GM23338 (cell line): ENCODE data around the gene RFX6. TPM values are rescaled to one million over a fixed set of nuclear protein-coding genes. Genes with fewer than 3 reads are reported as not detected.

Source experiments
- ATAC-seq: fragments of 200-7000 bp; cut with Tn5 transposase; 3 replicates; pipeline ENCODE4 v1.9.1; 2020
- DNase-seq: peaks from one replicate; pipeline ENCODE4 v3.0.0-alpha.2; 2015; ENCODE audit warnings: low spot score
- H2AFZ ChIP-seq: fragments of 200-600 bp; sonication (generic); 2 replicates; pipeline ENCODE4 v1.8.0; 2016; ENCODE audit warnings: antibody characterized with exemption, mild to moderate bottlenecking, moderate library complexity
- H3F3A ChIP-seq: fragments of 200-600 bp; sonication (generic); replicated peaks from 2 replicates; pipeline ENCODE4 v1.8.0; 2017; ENCODE audit warnings: antibody characterized with exemption, mixed run types, low read depth
- H3K27ac ChIP-seq: fragments of 200-600 bp; sonication (generic); 2 replicates; pipeline ENCODE4 v1.6.1; 2016; ENCODE audit warnings: low read depth
- H3K27me3 ChIP-seq: fragments of 200-600 bp; sonication (generic); 2 replicates; pipeline ENCODE4 v1.8.0; 2016; ENCODE audit warnings: mild to moderate bottlenecking, mixed run types, moderate library complexity; ENCODE audit not compliant: insufficient read depth
- H3K36me3 ChIP-seq: fragments of 200-600 bp; sonication (generic); 2 replicates; pipeline ENCODE4 v1.8.0; 2016; ENCODE audit warnings: mild to moderate bottlenecking; ENCODE audit not compliant: insufficient read depth
- H3K4me1 ChIP-seq: fragments of 200-600 bp; sonication (generic); 2 replicates; pipeline ENCODE4 v1.8.0; 2016; ENCODE audit warnings: mild to moderate bottlenecking, moderate library complexity; ENCODE audit not compliant: insufficient read depth
- H3K4me2 ChIP-seq: fragments of 200-600 bp; sonication (generic); 2 replicates; pipeline ENCODE4 v1.7.1; 2017; ENCODE audit warnings: mixed run types
- H3K4me3 ChIP-seq: fragments of 200-600 bp; sonication (generic); 2 replicates; pipeline ENCODE4 v1.6.1; 2016; ENCODE audit warnings: mixed run types
- H3K79me2 ChIP-seq: fragments of 200-600 bp; sonication (generic); replicated peaks from 2 replicates; pipeline ENCODE4 v1.8.0; 2017; ENCODE audit warnings: mild to moderate bottlenecking; ENCODE audit not compliant: insufficient read depth
- H3K9me2 ChIP-seq: fragments of 200-600 bp; sonication (generic); 2 replicates; pipeline ENCODE4 v1.8.0; 2017; ENCODE audit not compliant: insufficient read depth
- H4K20me1 ChIP-seq: fragments of 200-600 bp; sonication (generic); replicated peaks from 2 replicates; pipeline ENCODE4 v1.8.0; 2017; ENCODE audit warnings: mild to moderate bottlenecking; ENCODE audit not compliant: insufficient read depth
- H3K27ac Mint-ChIP-seq: 2 replicates; pipeline ENCODE4 v1.8.0; 2020; ENCODE audit warnings: inconsistent platforms, mild to moderate bottlenecking, moderate library complexity, mixed read lengths
- H3K27me3 Mint-ChIP-seq: 3 replicates; pipeline ENCODE4 v1.8.0; 2022; ENCODE audit warnings: low read depth, mild to moderate bottlenecking, moderate library complexity, mixed read lengths, inconsistent platforms; ENCODE audit not compliant: insufficient read depth, poor library complexity
- H3K36me3 Mint-ChIP-seq: 3 replicates; pipeline ENCODE4 v1.8.0; 2021; ENCODE audit warnings: low read depth, mild to moderate bottlenecking, inconsistent platforms, moderate library complexity, mixed read lengths
- H3K4me1 Mint-ChIP-seq: 3 replicates; pipeline ENCODE4 v1.8.0; 2020; ENCODE audit warnings: mild to moderate bottlenecking, inconsistent platforms, mixed read lengths
- H3K4me3 Mint-ChIP-seq: 3 replicates; pipeline ENCODE4 v1.8.0; 2021; ENCODE audit warnings: moderate library complexity, mild to moderate bottlenecking, inconsistent platforms, mixed read lengths
- H3K9me3 Mint-ChIP-seq: 3 replicates; pipeline ENCODE4 v1.8.0; 2020; ENCODE audit warnings: moderate library complexity, mild to moderate bottlenecking, inconsistent platforms, mixed read lengths
- CREB1 ChIP-seq: fragments of 250-450 bp; sonication (Bioruptor Pico); IDR thresholded peaks from 2 replicates; pipeline ENCODE4 v1.5.0; 2020; ENCODE audit warnings: low read depth, mild to moderate bottlenecking, moderate library complexity
- EZH2 ChIP-seq: fragments of 200-600 bp; sonication (generic); IDR thresholded peaks from one replicate; pipeline ENCODE4 v1.8.0; 2017; ENCODE audit warnings: antibody characterized with exemption, mild to moderate bottlenecking, low read depth; ENCODE audit not compliant: unreplicated experiment
- EZH2phosphoT487 ChIP-seq: fragments of 200-600 bp; sonication (generic); IDR thresholded peaks from one replicate; pipeline ENCODE4 v1.8.1; 2018; ENCODE audit warnings: antibody characterized with exemption; ENCODE audit not compliant: unreplicated experiment
- JUNB ChIP-seq: IDR thresholded peaks from one replicate; pipeline ENCODE4 v1.6.1; 2016; ENCODE audit warnings: antibody characterized with exemption; ENCODE audit not compliant: unreplicated experiment
- NANOG ChIP-seq: IDR thresholded peaks from 2 replicates; pipeline ENCODE4 v1.6.1; 2016; ENCODE audit warnings: antibody characterized with exemption, borderline replicate concordance
- POLR2AphosphoS5 ChIP-seq: IDR thresholded peaks from 2 replicates; pipeline ENCODE4 v1.6.1; 2016; ENCODE audit warnings: antibody characterized with exemption, low read depth
- STAT1 ChIP-seq: IDR thresholded peaks from one replicate; pipeline ENCODE4 v1.6.1; 2016; ENCODE audit warnings: antibody characterized with exemption; ENCODE audit not compliant: unreplicated experiment
- ZNF114 ChIP-seq: fragments of 250-450 bp; sonication (Bioruptor Pico); IDR thresholded peaks from 2 replicates; pipeline ENCODE4 v1.5.0; 2020; ENCODE audit warnings: mild to moderate bottlenecking, moderate library complexity
- ZNF331 ChIP-seq: fragments of 250-450 bp; sonication (Bioruptor Pico); IDR thresholded peaks from 2 replicates; pipeline ENCODE4 v1.5.0; 2020; ENCODE audit warnings: low read depth, mild to moderate bottlenecking, moderate library complexity
- polyA plus RNA-seq: library from polyadenylated mRNA; unstranded; fragments of >200 nt; fragmentation: Nextera tagmentation; extraction: Ambion mirVana; gene quantifications from 2 replicates; pipeline ENCODE4 v1.2.1, GENCODE V29; 2016
- total RNA-seq: library from RNA; depleted of rRNA; stranded (reverse); fragments of >200 nt; shearing (Covaris generic); gene quantifications from 2 replicates; pipeline ENCODE4 v1.2.3, GENCODE V29; 2014
- TF ChIP-seq, protein P1 (sequence below): IDR thresholded peaks from 2 replicates; pipeline ENCODE4 v1.6.1; 2016; ENCODE audit warnings: antibody characterized with exemption
- TF ChIP-seq, protein P2 (sequence below), 2 experiments: fragments of 200-600 bp in 1 of 2; sonication (generic) in 1 of 2; conservative IDR thresholded peaks; 2 replicates each; pipeline versions ENCODE4 v1.5.1 to v1.6.1; 2016 to 2017; ENCODE audit warnings: antibody characterized with exemption in 2 of 2, low read depth in 2 of 2, mild to moderate bottlenecking in 2 of 2, moderate library complexity in 1 of 2
- TF ChIP-seq, protein P3 (sequence below): fragments of 250-450 bp; sonication (Bioruptor Pico); IDR thresholded peaks from 2 replicates; pipeline ENCODE4 v1.5.0; 2020; ENCODE audit warnings: mild to moderate bottlenecking, moderate library complexity
- TF ChIP-seq, protein P4 (sequence below): IDR thresholded peaks from one replicate; pipeline ENCODE4 v1.6.1; 2018; ENCODE audit warnings: antibody characterized with exemption; ENCODE audit not compliant: unreplicated experiment

RFX6 gene
- total and polyA plus RNA-seq, 2 experiments from 2014 or later = 0.35 TPM; not detected in 1

DNA sequence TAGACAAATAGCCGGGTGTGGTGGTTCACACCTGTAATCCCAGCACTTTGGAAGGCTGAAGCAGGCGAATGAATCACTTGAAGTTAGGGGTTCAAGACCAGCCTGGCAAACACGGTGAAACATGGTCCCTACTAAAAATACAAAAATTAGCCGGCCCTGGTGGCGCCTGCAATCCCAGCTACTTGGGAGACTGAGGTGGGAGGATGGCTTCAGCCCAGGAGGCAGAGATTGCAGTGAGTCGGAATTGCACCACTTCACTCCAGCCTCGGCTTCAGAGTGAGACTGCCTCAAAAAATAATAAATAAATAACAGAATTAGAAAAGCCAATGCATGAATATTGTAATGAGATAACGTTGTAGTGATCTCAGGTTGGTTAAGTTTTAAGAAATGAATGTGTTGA, 61.3 kb downstream of the RFX6 start:
- no peak for DNase-seq
- Mint-ChIP-seq H3K36me3 (no peaks in the 10 kb centered on the region), H3K4me3 (no peak overlapping the region), H3K27ac (no peak overlapping the region), H3K9me3 (no peaks in the 10 kb centered on the region), H3K4me1 (peaks cover 4% of the 10 kb centered on the region), H3K27me3 (no peaks in the 10 kb centered on the region)
- H3K27ac ChIP-seq = no peak overlapping the region
- ATAC-seq = no peak
- no peaks in the 10 kb centered on the region for H3F3A ChIP-seq
- TF ChIP-seq JUNB = no peak
- TF ChIP-seq CREB1 = no peak
- TF ChIP-seq NANOG = no peak
- TF ChIP-seq EZH2phosphoT487 = no peak
- no peak for TF ChIP-seq ZNF114
- no peak for TF ChIP-seq ZNF331 (CRISPR knock-in tag)
- TF ChIP-seq POLR2AphosphoS5 = no peak
- TF ChIP-seq, protein P1, sequence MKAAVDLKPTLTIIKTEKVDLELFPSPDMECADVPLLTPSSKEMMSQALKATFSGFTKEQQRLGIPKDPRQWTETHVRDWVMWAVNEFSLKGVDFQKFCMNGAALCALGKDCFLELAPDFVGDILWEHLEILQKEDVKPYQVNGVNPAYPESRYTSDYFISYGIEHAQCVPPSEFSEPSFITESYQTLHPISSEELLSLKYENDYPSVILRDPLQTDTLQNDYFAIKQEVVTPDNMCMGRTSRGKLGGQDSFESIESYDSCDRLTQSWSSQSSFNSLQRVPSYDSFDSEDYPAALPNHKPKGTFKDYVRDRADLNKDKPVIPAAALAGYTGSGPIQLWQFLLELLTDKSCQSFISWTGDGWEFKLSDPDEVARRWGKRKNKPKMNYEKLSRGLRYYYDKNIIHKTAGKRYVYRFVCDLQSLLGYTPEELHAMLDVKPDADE = no peak
- TF ChIP-seq, protein P2, sequence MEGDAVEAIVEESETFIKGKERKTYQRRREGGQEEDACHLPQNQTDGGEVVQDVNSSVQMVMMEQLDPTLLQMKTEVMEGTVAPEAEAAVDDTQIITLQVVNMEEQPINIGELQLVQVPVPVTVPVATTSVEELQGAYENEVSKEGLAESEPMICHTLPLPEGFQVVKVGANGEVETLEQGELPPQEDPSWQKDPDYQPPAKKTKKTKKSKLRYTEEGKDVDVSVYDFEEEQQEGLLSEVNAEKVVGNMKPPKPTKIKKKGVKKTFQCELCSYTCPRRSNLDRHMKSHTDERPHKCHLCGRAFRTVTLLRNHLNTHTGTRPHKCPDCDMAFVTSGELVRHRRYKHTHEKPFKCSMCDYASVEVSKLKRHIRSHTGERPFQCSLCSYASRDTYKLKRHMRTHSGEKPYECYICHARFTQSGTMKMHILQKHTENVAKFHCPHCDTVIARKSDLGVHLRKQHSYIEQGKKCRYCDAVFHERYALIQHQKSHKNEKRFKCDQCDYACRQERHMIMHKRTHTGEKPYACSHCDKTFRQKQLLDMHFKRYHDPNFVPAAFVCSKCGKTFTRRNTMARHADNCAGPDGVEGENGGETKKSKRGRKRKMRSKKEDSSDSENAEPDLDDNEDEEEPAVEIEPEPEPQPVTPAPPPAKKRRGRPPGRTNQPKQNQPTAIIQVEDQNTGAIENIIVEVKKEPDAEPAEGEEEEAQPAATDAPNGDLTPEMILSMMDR (conservative IDR thresholded peaks at IDR 0.05; ENCODE audit: low read depth in 2 of 2) = no peak
- TF ChIP-seq STAT1 = no peak
- no peak for TF ChIP-seq EZH2
- TF ChIP-seq, protein P3, sequence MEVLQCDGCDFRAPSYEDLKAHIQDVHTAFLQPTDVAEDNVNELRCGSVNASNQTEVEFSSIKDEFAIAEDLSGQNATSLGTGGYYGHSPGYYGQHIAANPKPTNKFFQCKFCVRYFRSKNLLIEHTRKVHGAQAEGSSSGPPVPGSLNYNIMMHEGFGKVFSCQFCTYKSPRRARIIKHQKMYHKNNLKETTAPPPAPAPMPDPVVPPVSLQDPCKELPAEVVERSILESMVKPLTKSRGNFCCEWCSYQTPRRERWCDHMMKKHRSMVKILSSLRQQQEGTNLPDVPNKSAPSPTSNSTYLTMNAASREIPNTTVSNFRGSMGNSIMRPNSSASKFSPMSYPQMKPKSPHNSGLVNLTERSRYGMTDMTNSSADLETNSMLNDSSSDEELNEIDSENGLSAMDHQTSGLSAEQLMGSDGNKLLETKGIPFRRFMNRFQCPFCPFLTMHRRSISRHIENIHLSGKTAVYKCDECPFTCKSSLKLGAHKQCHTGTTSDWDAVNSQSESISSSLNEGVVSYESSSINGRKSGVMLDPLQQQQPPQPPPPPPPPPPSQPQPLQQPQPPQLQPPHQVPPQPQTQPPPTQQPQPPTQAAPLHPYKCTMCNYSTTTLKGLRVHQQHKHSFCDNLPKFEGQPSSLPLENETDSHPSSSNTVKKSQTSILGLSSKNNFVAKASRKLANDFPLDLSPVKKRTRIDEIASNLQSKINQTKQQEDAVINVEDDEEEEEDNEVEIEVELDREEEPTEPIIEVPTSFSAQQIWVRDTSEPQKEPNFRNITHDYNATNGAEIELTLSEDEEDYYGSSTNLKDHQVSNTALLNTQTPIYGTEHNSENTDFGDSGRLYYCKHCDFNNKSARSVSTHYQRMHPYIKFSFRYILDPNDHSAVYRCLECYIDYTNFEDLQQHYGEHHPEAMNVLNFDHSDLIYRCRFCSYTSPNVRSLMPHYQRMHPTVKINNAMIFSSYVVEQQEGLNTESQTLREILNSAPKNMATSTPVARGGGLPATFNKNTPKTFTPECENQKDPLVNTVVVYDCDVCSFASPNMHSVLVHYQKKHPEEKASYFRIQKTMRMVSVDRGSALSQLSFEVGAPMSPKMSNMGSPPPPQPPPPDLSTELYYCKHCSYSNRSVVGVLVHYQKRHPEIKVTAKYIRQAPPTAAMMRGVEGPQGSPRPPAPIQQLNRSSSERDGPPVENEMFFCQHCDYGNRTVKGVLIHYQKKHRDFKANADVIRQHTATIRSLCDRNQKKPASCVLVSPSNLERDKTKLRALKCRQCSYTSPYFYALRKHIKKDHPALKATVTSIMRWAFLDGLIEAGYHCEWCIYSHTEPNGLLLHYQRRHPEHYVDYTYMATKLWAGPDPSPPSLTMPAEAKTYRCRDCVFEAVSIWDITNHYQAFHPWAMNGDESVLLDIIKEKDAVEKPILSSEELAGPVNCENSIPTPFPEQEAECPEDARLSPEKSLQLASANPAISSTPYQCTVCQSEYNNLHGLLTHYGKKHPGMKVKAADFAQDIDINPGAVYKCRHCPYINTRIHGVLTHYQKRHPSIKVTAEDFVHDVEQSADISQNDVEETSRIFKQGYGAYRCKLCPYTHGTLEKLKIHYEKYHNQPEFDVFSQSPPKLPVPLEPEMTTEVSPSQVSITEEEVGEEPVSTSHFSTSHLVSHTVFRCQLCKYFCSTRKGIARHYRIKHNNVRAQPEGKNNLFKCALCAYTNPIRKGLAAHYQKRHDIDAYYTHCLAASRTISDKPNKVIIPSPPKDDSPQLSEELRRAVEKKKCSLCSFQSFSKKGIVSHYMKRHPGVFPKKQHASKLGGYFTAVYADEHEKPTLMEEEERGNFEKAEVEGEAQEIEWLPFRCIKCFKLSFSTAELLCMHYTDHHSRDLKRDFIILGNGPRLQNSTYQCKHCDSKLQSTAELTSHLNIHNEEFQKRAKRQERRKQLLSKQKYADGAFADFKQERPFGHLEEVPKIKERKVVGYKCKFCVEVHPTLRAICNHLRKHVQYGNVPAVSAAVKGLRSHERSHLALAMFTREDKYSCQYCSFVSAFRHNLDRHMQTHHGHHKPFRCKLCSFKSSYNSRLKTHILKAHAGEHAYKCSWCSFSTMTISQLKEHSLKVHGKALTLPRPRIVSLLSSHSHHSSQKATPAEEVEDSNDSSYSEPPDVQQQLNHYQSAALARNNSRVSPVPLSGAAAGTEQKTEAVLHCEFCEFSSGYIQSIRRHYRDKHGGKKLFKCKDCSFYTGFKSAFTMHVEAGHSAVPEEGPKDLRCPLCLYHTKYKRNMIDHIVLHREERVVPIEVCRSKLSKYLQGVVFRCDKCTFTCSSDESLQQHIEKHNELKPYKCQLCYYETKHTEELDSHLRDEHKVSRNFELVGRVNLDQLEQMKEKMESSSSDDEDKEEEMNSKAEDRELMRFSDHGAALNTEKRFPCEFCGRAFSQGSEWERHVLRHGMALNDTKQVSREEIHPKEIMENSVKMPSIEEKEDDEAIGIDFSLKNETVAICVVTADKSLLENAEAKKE (CRISPR knock-in tag) = no peak
- TF ChIP-seq, protein P4, sequence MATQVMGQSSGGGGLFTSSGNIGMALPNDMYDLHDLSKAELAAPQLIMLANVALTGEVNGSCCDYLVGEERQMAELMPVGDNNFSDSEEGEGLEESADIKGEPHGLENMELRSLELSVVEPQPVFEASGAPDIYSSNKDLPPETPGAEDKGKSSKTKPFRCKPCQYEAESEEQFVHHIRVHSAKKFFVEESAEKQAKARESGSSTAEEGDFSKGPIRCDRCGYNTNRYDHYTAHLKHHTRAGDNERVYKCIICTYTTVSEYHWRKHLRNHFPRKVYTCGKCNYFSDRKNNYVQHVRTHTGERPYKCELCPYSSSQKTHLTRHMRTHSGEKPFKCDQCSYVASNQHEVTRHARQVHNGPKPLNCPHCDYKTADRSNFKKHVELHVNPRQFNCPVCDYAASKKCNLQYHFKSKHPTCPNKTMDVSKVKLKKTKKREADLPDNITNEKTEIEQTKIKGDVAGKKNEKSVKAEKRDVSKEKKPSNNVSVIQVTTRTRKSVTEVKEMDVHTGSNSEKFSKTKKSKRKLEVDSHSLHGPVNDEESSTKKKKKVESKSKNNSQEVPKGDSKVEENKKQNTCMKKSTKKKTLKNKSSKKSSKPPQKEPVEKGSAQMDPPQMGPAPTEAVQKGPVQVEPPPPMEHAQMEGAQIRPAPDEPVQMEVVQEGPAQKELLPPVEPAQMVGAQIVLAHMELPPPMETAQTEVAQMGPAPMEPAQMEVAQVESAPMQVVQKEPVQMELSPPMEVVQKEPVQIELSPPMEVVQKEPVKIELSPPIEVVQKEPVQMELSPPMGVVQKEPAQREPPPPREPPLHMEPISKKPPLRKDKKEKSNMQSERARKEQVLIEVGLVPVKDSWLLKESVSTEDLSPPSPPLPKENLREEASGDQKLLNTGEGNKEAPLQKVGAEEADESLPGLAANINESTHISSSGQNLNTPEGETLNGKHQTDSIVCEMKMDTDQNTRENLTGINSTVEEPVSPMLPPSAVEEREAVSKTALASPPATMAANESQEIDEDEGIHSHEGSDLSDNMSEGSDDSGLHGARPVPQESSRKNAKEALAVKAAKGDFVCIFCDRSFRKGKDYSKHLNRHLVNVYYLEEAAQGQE = no peak
- no peak overlapping the region for H3K4me3 ChIP-seq
- H3K79me2 ChIP-seq = no peaks in the 10 kb centered on the region
- H3K9me2 ChIP-seq = no peaks in the 10 kb centered on the region
- no peaks in the 10 kb centered on the region; the same call in 1 of the 2 replicates for H3K4me1 ChIP-seq
- no peaks in the 10 kb centered on the region for H4K20me1 ChIP-seq
- no peak overlapping the region for H2AFZ ChIP-seq
- H3K36me3 ChIP-seq = no peaks in the 10 kb centered on the region
- H3K27me3 ChIP-seq = no peaks in the 10 kb centered on the region
- no peak overlapping the region for H3K4me2 ChIP-seq
